Suprapubic skin (tissue), 4 donors: ENCODE data around the gene RAP1GAP.

Experiments
- CTCF ChIP-seq, 2 donors: fragments of 200-600 bp in 1 of 2; fragments of 450-650 bp in 1 of 2; sonication (generic) in 1 of 2; IDR thresholded peaks; one replicate each; pipeline ENCODE4 v1.5.1; 2016 to 2019; ENCODE audit warnings: antibody characterized with exemption in 2 of 2, mild to moderate bottlenecking in 1 of 2, moderate library complexity in 1 of 2
- EP300 ChIP-seq: sonication (generic); formaldehyde crosslinking; IDR thresholded peaks from one replicate; pipeline ENCODE4 v1.6.1; 2017; ENCODE audit warnings: antibody characterized with exemption
- POLR2AphosphoS5 ChIP-seq, 3 donors: sonication (generic); formaldehyde crosslinking; IDR thresholded peaks; one replicate each; pipeline ENCODE4 v1.6.1; 2017; ENCODE audit warnings: antibody characterized with exemption in 3 of 3

GRCh38 chr1:21644906-21645305 lies 24.3 kb downstream of the RAP1GAP start:
- TF ChIP-seq CTCF (IDR thresholded peaks at IDR 0.05) (no peak), EP300 (no peak), POLR2AphosphoS5 (IDR thresholded peaks at IDR 0.05) (no peak)
